HepG2 (cell line): Measurements from ENCODE around the gene RUSF1. TPM values are rescaled to one million over a fixed set of nuclear protein-coding genes. Genes with fewer than 3 reads are reported as not detected.

Experiments used
- AGO2 ChIP-seq: fragments of 200-400 bp; formaldehyde crosslinking; optimal IDR thresholded peaks from 2 replicates; pipeline ENCODE3; 2017; ENCODE audit warnings: mild to moderate bottlenecking, low read depth, low read length, moderate library complexity
- BRCA1 ChIP-seq: sonication (generic); formaldehyde crosslinking; IDR thresholded peaks from 2 replicates; pipeline ENCODE4 v1.4.0; 2020; ENCODE audit warnings: missing genetic modification reagents
- CENPBD1 ChIP-seq: sonication (generic); formaldehyde crosslinking; IDR thresholded peaks from 2 replicates; pipeline ENCODE4 v1.8.0; 2022; ENCODE audit warnings: missing genetic modification reagents, low read depth, mild to moderate bottlenecking, borderline replicate concordance
- EED ChIP-seq: sonication (generic); formaldehyde crosslinking; IDR thresholded peaks from 2 replicates; pipeline ENCODE4 v1.5.0; 2020; ENCODE audit warnings: mild to moderate bottlenecking, missing genetic modification reagents
- FLYWCH1 ChIP-seq: sonication (generic); formaldehyde crosslinking; IDR thresholded peaks from 2 replicates; pipeline ENCODE4 v1.8.1; 2023; ENCODE audit warnings: mild to moderate bottlenecking, missing genetic modification reagents
- GPBP1L1 ChIP-seq: sonication (generic); formaldehyde crosslinking; IDR thresholded peaks from 2 replicates; pipeline ENCODE4 v1.5.0; 2020; ENCODE audit warnings: mild to moderate bottlenecking, missing genetic modification reagents
- GPN1 ChIP-seq: sonication (generic); formaldehyde crosslinking; IDR thresholded peaks from 2 replicates; pipeline ENCODE4 v1.5.1; 2020; ENCODE audit warnings: missing genetic modification reagents, borderline replicate concordance
- HHEX ChIP-seq: IDR thresholded peaks from 2 replicates; pipeline ENCODE4 v1.6.1; 2016; ENCODE audit warnings: control low read depth
- HINFP ChIP-seq: sonication (generic); formaldehyde crosslinking; IDR thresholded peaks from 2 replicates; pipeline ENCODE4 v1.4.0; 2020; ENCODE audit warnings: low read depth, mild to moderate bottlenecking, missing genetic modification reagents
- HOXA5 ChIP-seq: sonication (generic); formaldehyde crosslinking; IDR thresholded peaks from 2 replicates; pipeline ENCODE4 v1.4.0; 2020; ENCODE audit warnings: missing genetic modification reagents
- KLF12 ChIP-seq: sonication (generic); formaldehyde crosslinking; IDR thresholded peaks from 2 replicates; pipeline ENCODE4 v1.4.0; 2020; ENCODE audit warnings: missing genetic modification reagents, borderline replicate concordance
- MAFK ChIP-seq, 2 experiments: IDR thresholded peaks in 1 of 2; conservative IDR thresholded peaks in 1 of 2; 2 replicates each; pipeline ENCODE4 v1.6.1; 2011; ENCODE audit warnings: improper control_type of control experiment in 2 of 2, low read length in 2 of 2
- MATR3 ChIP-seq: sonication (generic); formaldehyde crosslinking; IDR thresholded peaks from 2 replicates; pipeline ENCODE4 v1.4.0; 2020; ENCODE audit warnings: missing genetic modification reagents
- MIER3 ChIP-seq: IDR thresholded peaks from 2 replicates; pipeline ENCODE4 v1.6.1; 2016; ENCODE audit warnings: missing compliant biosample characterization, borderline replicate concordance
- NR2C2 ChIP-seq: sonication (generic); formaldehyde crosslinking; IDR thresholded peaks from 2 replicates; pipeline ENCODE4 v1.4.0; 2020; ENCODE audit warnings: missing genetic modification reagents, mild to moderate bottlenecking, moderate library complexity, borderline replicate concordance
- SKI ChIP-seq: fragments of 450-650 bp; IDR thresholded peaks from one replicate; pipeline ENCODE4 v1.6.1; 2018; ENCODE audit warnings: mild to moderate bottlenecking; ENCODE audit not compliant: partially characterized antibody
- SMC3 ChIP-seq: IDR thresholded peaks from 2 replicates; pipeline ENCODE4 v1.6.1; 2011; ENCODE audit warnings: low read length, improper control_type of control experiment
- SRSF9 ChIP-seq: fragments of 200-400 bp; formaldehyde crosslinking; IDR thresholded peaks from 2 replicates; pipeline ENCODE4 v1.6.1; 2018; ENCODE audit warnings: borderline replicate concordance, mild to moderate bottlenecking, low read depth, low read length; ENCODE audit not compliant: insufficient read depth, poor library complexity, severe bottlenecking
- ZNF101 ChIP-seq: sonication (generic); formaldehyde crosslinking; IDR thresholded peaks from 2 replicates; pipeline ENCODE4 v1.4.0; 2020; ENCODE audit warnings: mild to moderate bottlenecking, low read depth, missing genetic modification reagents, borderline replicate concordance
- ZNF576 ChIP-seq: sonication (generic); formaldehyde crosslinking; IDR thresholded peaks from 2 replicates; pipeline ENCODE4 v1.4.0; 2020; ENCODE audit warnings: mild to moderate bottlenecking, missing genetic modification reagents
- ZNF589 ChIP-seq: sonication (generic); formaldehyde crosslinking; conservative IDR thresholded peaks from 2 replicates; pipeline ENCODE4 v1.8.0; 2022; ENCODE audit warnings: mild to moderate bottlenecking, moderate library complexity, missing genetic modification reagents
- ZNF598 ChIP-seq: sonication (generic); formaldehyde crosslinking; IDR thresholded peaks from 2 replicates; pipeline ENCODE4 v1.5.1; 2020; ENCODE audit warnings: mild to moderate bottlenecking, missing genetic modification reagents, borderline replicate concordance
- polyA plus RNA-seq, 8 experiments: library from polyadenylated mRNA; depleted of rRNA in 3 of 8; stranded (reverse) in 7 of 8; unstranded in 1 of 8; fragments of >200 nt; fragmentation: Illumina TruSeq in 4 of 8; extraction: Trizol in 4 of 8; gene quantifications; 2 replicates each; pipeline versions ENCODE4 v1.2.1 to v1.2.3, GENCODE V29; 2011 to 2016; ENCODE audit warnings: low read depth in 4 of 8, missing spikeins in 1 of 8, mixed read lengths in 1 of 8; ENCODE audit not compliant: insufficient read depth in 1 of 8
- total RNA-seq, 5 experiments: library from RNA; depleted of rRNA; stranded (reverse); fragments of >200 nt; fragmentation: Illumina TruSeq; extraction: Trizol; gene quantifications; 2 replicates each; pipeline ENCODE4 v1.2.3, GENCODE V29; 2016; ENCODE audit warnings: low read depth in 1 of 5

RUSF1 gene
- total and polyA plus RNA-seq, 2 of the 13 experiments (the other 11 are each of a cell fraction or from before 2014, with no cell fraction given), result 40.8 to 50.2 TPM

GRCh38 chr16:31453255-31454204 is 54.7 kb downstream of the RUSF1 start (continued):
- TF ChIP-seq BRCA1 (no peak), HINFP (no peak), MATR3 (CRISPR knock-in tag) (no peak), MAFK (conservative IDR thresholded peaks at IDR 0.05 in 1 of 2, IDR thresholded peaks at IDR 0.05 in 1 of 2; ENCODE audit: low read length in 2 of 2) (peak; percentile 96), GPN1 (0 out of 2 replicates have a peak, but pooled peaks have one; percentile 7), HOXA5 (no peak), AGO2 (no peak), SKI (peak; percentile 25), EED (no peak), NR2C2 (peak; percentile 95), HHEX (no peak), ZNF589 (CRISPR knock-in tag) (no peak), ZNF576 (CRISPR knock-in tag) (no peak), FLYWCH1 (CRISPR knock-in tag) (no peak), SRSF9 (no peak), ZNF101 (CRISPR knock-in tag) (no peak), KLF12 (CRISPR knock-in tag) (no peak), ZNF598 (CRISPR knock-in tag) (peak; percentile 92; the same call in 1 of the 2 replicates), CENPBD1 (no peak), SMC3 (no peak), MIER3 (CRISPR knock-in tag) (peak; percentile 77; the same call in 1 of the 2 replicates), GPBP1L1 (CRISPR knock-in tag) (no peak)
